GM19468 (cell line): ENCODE measurements around the gene TUBA1A.
"Not testable (repeated sequence)": the region's sequence is repeated elsewhere in the genome, so short reads cannot be mapped to it uniquely, and the experiment has no call there.

Source experiments
- ATAC-seq: cut with Tn5 transposase; IDR thresholded peaks from one replicate; pipeline ENCODE4 v1.9.1; 2021; ENCODE audit warnings: mild to moderate bottlenecking, moderate library complexity, moderate number of reproducible peaks; ENCODE audit not compliant: unreplicated experiment; ENCODE audit errors: extremely low read depth

The TUBA1A gene

GRCh38 chr12:49161092-49161795 lies 27.6 kb downstream of the TUBA1A start:
- no peak for ATAC-seq

- ATAC-seq = no peak
Observed at GRCh38 chr12:49160399-49160798, 28.5 kb downstream of the TUBA1A start.

GRCh38 chr12:49154221-49154620 lies 34.7 kb downstream of the TUBA1A start:
- ATAC-seq = no peak

GRCh38 chr12:49147384-49147783 lies 41.5 kb downstream of the TUBA1A start:
- no peak for ATAC-seq

DNA sequence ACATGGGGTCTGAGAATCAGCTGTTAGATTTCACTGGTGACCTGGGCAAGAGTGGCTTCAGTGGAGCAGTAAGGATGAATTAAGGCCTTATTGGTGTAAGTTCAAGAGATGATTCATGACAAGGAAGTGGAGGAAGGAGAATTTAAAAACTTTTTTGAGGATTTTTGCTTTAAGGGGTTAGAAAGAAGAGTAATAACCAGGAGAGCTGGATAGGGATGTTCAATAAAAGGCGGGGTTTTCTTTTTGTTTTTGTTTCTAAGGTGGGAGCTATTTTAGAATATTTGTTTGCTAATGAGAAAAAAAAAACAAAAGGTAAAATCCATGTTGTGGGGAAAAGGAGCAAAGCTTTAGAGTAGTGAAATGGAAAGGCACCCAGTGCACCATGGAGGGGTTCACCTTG lies 42.5 kb downstream of the TUBA1A start:
- no peak for ATAC-seq

DNA sequence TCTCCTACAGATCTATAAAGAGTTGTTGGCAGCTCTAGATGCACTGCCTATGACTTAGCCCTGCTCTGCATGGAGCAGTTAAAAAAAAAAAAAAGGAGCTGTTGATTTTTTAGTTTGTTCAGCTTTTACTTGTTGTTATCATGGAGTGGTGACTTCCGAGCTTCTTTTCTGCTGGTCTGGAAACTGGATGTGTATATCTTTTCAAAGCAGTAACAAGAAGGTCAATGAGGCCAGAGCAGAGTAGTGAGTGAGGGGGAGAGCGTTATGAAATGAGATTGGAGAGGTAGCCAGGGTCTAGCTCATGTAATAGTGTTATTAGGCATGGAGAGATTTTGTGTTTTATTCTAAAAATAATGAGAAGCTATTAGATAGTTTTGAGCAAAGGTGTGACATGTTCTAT lies 44.5 kb downstream of the TUBA1A start:
- ATAC-seq = no peak

GRCh38 chr12:49138999-49139398 lies 49.9 kb downstream of the TUBA1A start:
- ATAC-seq = no peak

- ATAC-seq = no peak
Observed at GRCh38 chr12:49138587-49138986, 50.3 kb downstream of the TUBA1A start.

DNA sequence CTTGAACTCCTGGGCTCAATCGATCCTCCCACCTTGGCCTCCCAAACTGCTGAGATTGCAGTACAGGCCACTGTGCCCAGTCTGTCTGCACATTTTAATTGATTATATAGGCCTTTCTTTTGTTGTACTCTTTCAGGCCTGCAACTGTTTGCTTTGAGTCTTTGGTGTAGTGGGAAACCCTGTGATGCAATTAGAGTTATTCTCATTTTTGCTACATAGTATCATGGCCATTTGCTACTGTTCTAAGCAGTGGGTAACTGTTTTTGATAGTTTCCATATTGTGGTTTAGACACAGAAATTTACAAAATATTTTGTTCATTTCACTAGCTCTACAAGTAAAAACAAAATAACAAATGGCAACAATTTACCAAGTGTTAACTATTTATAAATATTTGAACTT lies 51.4 kb downstream of the TUBA1A start:
- no peak for ATAC-seq

DNA sequence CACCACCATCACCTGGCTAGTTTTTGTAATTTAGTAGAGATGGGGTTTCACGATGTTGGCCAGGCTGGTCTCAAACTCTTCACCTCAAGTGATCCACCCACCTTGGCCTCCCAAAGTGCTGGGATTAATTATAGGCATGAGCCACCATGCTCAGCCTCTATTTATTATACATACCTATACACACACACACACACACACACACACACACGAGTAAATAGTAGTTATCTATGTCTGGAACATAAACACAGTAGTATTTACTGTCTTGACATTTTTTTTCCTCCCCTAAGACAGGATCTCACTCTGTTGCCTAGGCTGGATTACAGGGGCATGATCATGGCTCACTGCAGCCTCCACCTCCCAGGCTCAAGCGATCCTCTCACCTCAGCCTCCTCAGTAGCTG lies 51.9 kb downstream of the TUBA1A start:
- ATAC-seq = not testable (repeated sequence)
